GM19351 (cell line): ENCODE measurements around the gene GRB10.

Experiments used
- ATAC-seq: cut with Tn5 transposase; IDR thresholded peaks from one replicate; pipeline ENCODE4 v1.9.1; 2021; ENCODE audit warnings: mild to moderate bottlenecking, moderate library complexity; ENCODE audit not compliant: unreplicated experiment

GRB10 gene

GRCh38 chr7:50803359-50804337 is 21.0 kb upstream of the GRB10 start:
- no peak for ATAC-seq

GRCh38 chr7:50801907-50802306 is 19.2 kb upstream of the GRB10 start:
- ATAC-seq, result no peak

GRCh38 chr7:50799873-50800272 is 17.2 kb upstream of the GRB10 start:
- no peak for ATAC-seq

- no peak for ATAC-seq
Observed at GRCh38 chr7:50798126-50798525, 15.4 kb upstream of the GRB10 start.

GRCh38 chr7:50795831-50796230 is 13.1 kb upstream of the GRB10 start:
- ATAC-seq, result no peak

GRCh38 chr7:50795253-50795652 is 12.6 kb upstream of the GRB10 start:
- no peak for ATAC-seq

- ATAC-seq, result no peak
Observed at GRCh38 chr7:50793947-50794570, 11.4 kb upstream of the GRB10 start.

- no peak for ATAC-seq
Observed at GRCh38 chr7:50793120-50793946, 10.6 kb upstream of the GRB10 start.

- no peak for ATAC-seq
Observed at GRCh38 chr7:50792342-50793119, 9.8 kb upstream of the GRB10 start.

GRCh38 chr7:50791938-50792341 is 9.2 kb upstream of the GRB10 start:
- no peak for ATAC-seq

GRCh38 chr7:50791363-50791937 is 8.8 kb upstream of the GRB10 start:
- no peak for ATAC-seq

GRCh38 chr7:50790381-50790780 is 7.7 kb upstream of the GRB10 start:
- no peak for ATAC-seq

GRCh38 chr7:50788382-50788781 is 5.7 kb upstream of the GRB10 start:
- ATAC-seq, result no peak

GRCh38 chr7:50787825-50788224 is 5.1 kb upstream of the GRB10 start:
- ATAC-seq, result no peak

GRCh38 chr7:50785346-50785745 is 2.6 kb upstream of the GRB10 start:
- no peak for ATAC-seq

GRCh38 chr7:50783801-50784507 is 1.3 kb upstream of the GRB10 start:
- no peak for ATAC-seq

GRCh38 chr7:50783303-50783702 is 607 bp upstream of the GRB10 start:
- ATAC-seq, result no peak

- no peak for ATAC-seq
Observed at GRCh38 chr7:50781381-50782293, 1.1 kb downstream of the GRB10 start.

GRCh38 chr7:50780436-50780835 is 2.3 kb downstream of the GRB10 start:
- no peak for ATAC-seq
